ENCODE measurements around the gene CAMSAP2. TPM values are rescaled to one million over a fixed set of nuclear protein-coding genes. Genes with fewer than 3 reads are reported as not detected.
"Not testable (repeated sequence)": the region's sequence is repeated elsewhere in the genome, so short reads cannot be mapped to it uniquely, and the experiment has no call there.

CAMSAP2 gene
- total RNA-seq, 1 donor from 2014 or later: 37.3 TPM

- no peak for DNase-seq
Observed at GRCh38 chr1:200786788-200787187, 48.1 kb downstream of the CAMSAP2 start.

GRCh38 chr1:200787896-200788387, 49.2 kb downstream of the CAMSAP2 start:
- DNase-seq: no peak

GRCh38 chr1:200791012-200791411, 52.3 kb downstream of the CAMSAP2 start:
- DNase-seq: not testable (repeated sequence)

GRCh38 chr1:200793677-200794076, 55.0 kb downstream of the CAMSAP2 start:
- DNase-seq: no peak

- DNase-seq: no peak
Observed at GRCh38 chr1:200794506-200795065, 55.9 kb downstream of the CAMSAP2 start.

- peak; percentile 67 for DNase-seq
Observed at GRCh38 chr1:200795156-200795555, 56.5 kb downstream of the CAMSAP2 start.

- DNase-seq: no peak
Observed at GRCh38 chr1:200802042-200802441, 63.3 kb downstream of the CAMSAP2 start.

- peak; percentile 92 for DNase-seq
Observed at GRCh38 chr1:200802865-200803512, 64.3 kb downstream of the CAMSAP2 start.

GRCh38 chr1:200805719-200806118, 67.0 kb downstream of the CAMSAP2 start:
- no peak for DNase-seq

GRCh38 chr1:200808846-200809245, 70.2 kb downstream of the CAMSAP2 start:
- no peak for DNase-seq

GRCh38 chr1:200811704-200812103, 73.0 kb downstream of the CAMSAP2 start:
- no peak for DNase-seq

- DNase-seq: not testable (repeated sequence)
Observed at GRCh38 chr1:200816624-200817224, 78.0 kb downstream of the CAMSAP2 start.

GRCh38 chr1:200818248-200818647, 79.6 kb downstream of the CAMSAP2 start:
- no peak for DNase-seq

- no peak for DNase-seq
Observed at GRCh38 chr1:200819726-200820125, 81.0 kb downstream of the CAMSAP2 start.

- no peak for DNase-seq
Observed at GRCh38 chr1:200831091-200831490, 92.4 kb downstream of the CAMSAP2 start.

- DNase-seq: no peak
Observed at GRCh38 chr1:200834383-200834782, 95.7 kb downstream of the CAMSAP2 start.

GRCh38 chr1:200836213-200836612, 97.5 kb downstream of the CAMSAP2 start:
- DNase-seq: no peak

GRCh38 chr1:200837931-200838571, 99.4 kb downstream of the CAMSAP2 start:
- peak; percentile 55 for DNase-seq

GRCh38 chr1:200838676-200839445, 100.2 kb downstream of the CAMSAP2 start:
- no peak for DNase-seq

- DNase-seq: no peak
Observed at GRCh38 chr1:200845360-200845759, 106.7 kb downstream of the CAMSAP2 start.

GRCh38 chr1:200846398-200846797, 107.7 kb downstream of the CAMSAP2 start:
- DNase-seq: no peak

GRCh38 chr1:200849430-200849829, 110.7 kb downstream of the CAMSAP2 start:
- DNase-seq: no peak

GRCh38 chr1:200850554-200850953, 111.9 kb downstream of the CAMSAP2 start:
- DNase-seq: no peak
